ENCODE data around the gene CYTH3.

Gene CYTH3

DNA sequence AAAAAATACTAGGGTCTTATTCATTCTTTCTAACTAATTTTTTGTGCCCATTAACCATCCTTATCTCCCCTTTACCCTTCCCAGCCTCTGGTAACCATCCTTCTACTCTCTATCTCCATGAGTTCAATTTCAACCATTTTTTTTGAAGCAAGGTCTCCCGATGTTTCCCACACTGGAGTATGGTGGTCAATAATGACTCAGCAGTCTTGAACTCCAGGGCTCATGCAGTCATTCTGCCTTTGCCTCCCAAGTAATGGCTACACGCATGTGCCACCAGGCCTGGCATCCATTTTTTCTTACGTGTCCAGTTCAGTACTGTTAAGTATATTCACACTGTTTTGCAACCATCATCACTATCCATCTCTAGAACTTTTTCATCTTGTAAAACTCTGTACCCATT, 60.4 kb downstream of the CYTH3 start:
- TF ChIP-seq CTCF (IDR thresholded peaks at IDR 0.05; ENCODE audit: extremely low read depth, missing control alignments): no peak
- DNase-seq (ENCODE audit: low spot score): no peak

DNA sequence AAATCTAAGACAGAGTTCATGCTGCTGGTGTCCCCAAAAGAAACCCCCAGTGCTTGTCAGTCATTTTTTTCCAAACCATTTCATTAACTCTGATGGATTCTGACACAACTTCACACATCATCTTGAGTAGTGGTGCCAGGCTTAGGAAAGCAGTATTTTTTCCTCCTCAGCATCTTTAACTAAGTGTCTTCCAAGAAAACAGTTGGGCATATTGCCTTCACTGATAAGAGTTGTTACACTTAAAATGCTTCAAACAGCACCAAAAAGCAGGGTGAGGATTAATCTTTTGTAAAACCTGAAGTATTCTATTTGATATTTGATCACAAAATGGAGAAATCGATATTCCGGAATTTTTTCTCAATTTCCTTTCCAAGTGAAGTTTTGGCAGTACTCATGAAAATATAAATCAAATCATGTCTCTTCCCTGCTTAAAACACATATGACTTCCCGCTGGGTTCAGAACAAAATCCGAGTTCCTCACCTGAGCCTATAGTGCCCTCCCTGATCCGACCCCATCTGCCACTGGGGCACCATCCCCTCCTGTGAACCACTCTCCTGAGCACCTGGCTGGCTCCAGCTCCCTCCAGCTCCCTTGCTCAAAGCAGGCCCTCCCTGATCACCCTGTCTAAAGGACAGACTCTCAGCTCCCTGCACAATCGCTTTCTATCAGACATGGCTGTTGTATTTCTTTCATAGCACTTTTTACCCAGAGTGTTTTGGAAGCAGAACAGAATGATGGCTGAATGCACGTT, 61.6 kb downstream of the CYTH3 start:
- DNase-seq (ENCODE audit: low spot score): no peak
- TF ChIP-seq CTCF (IDR thresholded peaks at IDR 0.05; ENCODE audit: extremely low read depth, missing control alignments): no peak

DNA sequence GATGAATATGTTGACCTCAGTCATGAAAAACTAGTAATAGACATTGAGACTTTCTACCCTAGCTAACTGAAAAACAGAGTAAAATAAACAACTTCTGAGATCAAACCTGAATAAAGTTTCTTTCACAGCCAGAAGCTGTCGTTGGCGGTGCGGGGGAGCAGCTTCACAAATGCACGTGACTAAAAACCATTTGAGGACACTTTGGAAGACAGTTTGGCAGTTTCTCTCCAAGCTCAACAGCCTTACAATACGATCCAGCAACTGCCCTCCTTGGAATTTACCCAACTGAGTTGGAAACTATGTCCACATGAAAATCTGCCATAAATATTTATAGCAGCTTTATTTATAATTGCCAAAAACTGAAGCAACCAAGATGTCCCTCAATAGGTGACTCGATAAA, 63.1 kb downstream of the CYTH3 start:
- DNase-seq (ENCODE audit: low spot score): no peak
- no peak for TF ChIP-seq CTCF (IDR thresholded peaks at IDR 0.05; ENCODE audit: extremely low read depth, missing control alignments)

GRCh38 chr7:6208573-6209328, 63.7 kb downstream of the CYTH3 start:
- no peak for DNase-seq (ENCODE audit: low spot score)
- no peak for TF ChIP-seq CTCF (IDR thresholded peaks at IDR 0.05; ENCODE audit: extremely low read depth, missing control alignments)

DNA sequence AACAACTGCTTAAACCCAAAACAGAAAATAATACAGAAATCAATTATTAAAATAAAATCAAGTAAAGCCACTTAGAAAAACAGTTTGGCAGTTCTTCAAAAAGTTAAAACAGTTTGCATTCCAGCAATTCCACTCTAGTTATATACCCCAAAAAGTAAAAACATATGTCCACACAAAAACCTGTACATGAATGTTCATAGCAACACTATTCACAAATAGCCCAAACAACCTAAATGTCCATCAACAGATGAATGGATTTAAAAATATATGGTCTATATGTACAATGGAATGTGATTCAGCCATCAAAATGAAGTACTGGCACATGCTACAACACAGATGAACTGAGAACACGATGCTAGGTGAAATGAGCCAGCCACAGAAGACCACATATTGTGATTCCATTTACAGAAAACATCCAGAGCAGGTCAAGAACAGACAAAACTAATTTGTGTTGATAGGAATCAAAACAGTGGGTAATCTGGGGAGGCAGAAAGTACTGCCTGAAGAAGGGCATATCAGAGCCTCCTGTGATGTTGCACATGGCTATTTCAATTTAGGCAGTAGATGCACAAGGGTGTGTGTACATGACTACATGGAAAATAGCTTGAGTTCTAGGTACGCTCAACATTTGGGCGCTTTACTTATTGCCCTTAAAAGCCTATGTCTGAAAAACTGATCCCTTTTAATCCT, 66.3 kb downstream of the CYTH3 start:
- no peak for TF ChIP-seq CTCF (IDR thresholded peaks at IDR 0.05; ENCODE audit: extremely low read depth, missing control alignments)
- no peak for DNase-seq (ENCODE audit: low spot score)

GRCh38 chr7:6203381-6203780, 69.0 kb downstream of the CYTH3 start:
- no peak for DNase-seq (ENCODE audit: low spot score)
- no peak for TF ChIP-seq CTCF (IDR thresholded peaks at IDR 0.05; ENCODE audit: extremely low read depth, missing control alignments)

DNA sequence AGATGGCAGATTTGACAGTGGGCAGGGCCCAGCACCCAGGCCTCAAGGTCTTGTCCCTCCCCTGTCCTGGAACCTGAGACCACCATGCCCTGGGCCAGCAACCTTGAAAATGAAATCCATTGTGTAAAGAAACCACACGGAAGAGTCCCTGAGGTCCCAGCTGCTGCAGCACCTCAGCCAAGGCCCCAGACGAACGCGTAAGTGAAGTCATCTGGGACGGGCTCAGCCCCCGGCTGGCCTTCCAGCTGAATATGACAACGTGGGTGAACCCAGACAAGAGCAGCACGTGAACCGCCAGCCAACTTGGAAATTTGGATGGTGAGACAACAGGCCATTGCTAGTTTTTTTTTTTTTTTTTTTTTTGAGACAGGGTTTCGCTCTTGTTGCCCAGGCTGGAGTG, 70.3 kb downstream of the CYTH3 start:
- TF ChIP-seq CTCF (IDR thresholded peaks at IDR 0.05; ENCODE audit: extremely low read depth, missing control alignments): no peak
- no peak for DNase-seq (ENCODE audit: low spot score)
